GM23338 (cell line): ENCODE measurements around the gene TMEM44. TPM values are rescaled to one million over a fixed set of nuclear protein-coding genes. Genes with fewer than 3 reads are reported as not detected.

Experiments
- ATAC-seq: fragments of 200-7000 bp; cut with Tn5 transposase; 3 replicates; pipeline ENCODE4 v1.9.1; 2020
- DNase-seq: peaks from one replicate; pipeline ENCODE4 v3.0.0-alpha.2; 2015; ENCODE audit warnings: low spot score
- H2AFZ ChIP-seq: fragments of 200-600 bp; sonication (generic); 2 replicates; pipeline ENCODE4 v1.8.0; 2016; ENCODE audit warnings: antibody characterized with exemption, mild to moderate bottlenecking, moderate library complexity
- H3F3A ChIP-seq: fragments of 200-600 bp; sonication (generic); replicated peaks from 2 replicates; pipeline ENCODE4 v1.8.0; 2017; ENCODE audit warnings: antibody characterized with exemption, mixed run types, low read depth
- H3K27ac ChIP-seq: fragments of 200-600 bp; sonication (generic); 2 replicates; pipeline ENCODE4 v1.6.1; 2016; ENCODE audit warnings: low read depth
- H3K27me3 ChIP-seq: fragments of 200-600 bp; sonication (generic); 2 replicates; pipeline ENCODE4 v1.8.0; 2016; ENCODE audit warnings: mild to moderate bottlenecking, mixed run types, moderate library complexity; ENCODE audit not compliant: insufficient read depth
- H3K36me3 ChIP-seq: fragments of 200-600 bp; sonication (generic); 2 replicates; pipeline ENCODE4 v1.8.0; 2016; ENCODE audit warnings: mild to moderate bottlenecking; ENCODE audit not compliant: insufficient read depth
- H3K4me1 ChIP-seq: fragments of 200-600 bp; sonication (generic); 2 replicates; pipeline ENCODE4 v1.8.0; 2016; ENCODE audit warnings: mild to moderate bottlenecking, moderate library complexity; ENCODE audit not compliant: insufficient read depth
- H3K4me2 ChIP-seq: fragments of 200-600 bp; sonication (generic); 2 replicates; pipeline ENCODE4 v1.7.1; 2017; ENCODE audit warnings: mixed run types
- H3K4me3 ChIP-seq: fragments of 200-600 bp; sonication (generic); 2 replicates; pipeline ENCODE4 v1.6.1; 2016; ENCODE audit warnings: mixed run types
- H3K79me2 ChIP-seq: fragments of 200-600 bp; sonication (generic); replicated peaks from 2 replicates; pipeline ENCODE4 v1.8.0; 2017; ENCODE audit warnings: mild to moderate bottlenecking; ENCODE audit not compliant: insufficient read depth
- H3K9me2 ChIP-seq: fragments of 200-600 bp; sonication (generic); 2 replicates; pipeline ENCODE4 v1.8.0; 2017; ENCODE audit not compliant: insufficient read depth
- H4K20me1 ChIP-seq: fragments of 200-600 bp; sonication (generic); replicated peaks from 2 replicates; pipeline ENCODE4 v1.8.0; 2017; ENCODE audit warnings: mild to moderate bottlenecking; ENCODE audit not compliant: insufficient read depth
- H3K27ac Mint-ChIP-seq: 2 replicates; pipeline ENCODE4 v1.8.0; 2020; ENCODE audit warnings: inconsistent platforms, mild to moderate bottlenecking, moderate library complexity, mixed read lengths
- H3K27me3 Mint-ChIP-seq: 3 replicates; pipeline ENCODE4 v1.8.0; 2022; ENCODE audit warnings: low read depth, mild to moderate bottlenecking, moderate library complexity, mixed read lengths, inconsistent platforms; ENCODE audit not compliant: insufficient read depth, poor library complexity
- H3K36me3 Mint-ChIP-seq: 3 replicates; pipeline ENCODE4 v1.8.0; 2021; ENCODE audit warnings: low read depth, mild to moderate bottlenecking, inconsistent platforms, moderate library complexity, mixed read lengths
- H3K4me1 Mint-ChIP-seq: 3 replicates; pipeline ENCODE4 v1.8.0; 2020; ENCODE audit warnings: mild to moderate bottlenecking, inconsistent platforms, mixed read lengths
- H3K4me3 Mint-ChIP-seq: 3 replicates; pipeline ENCODE4 v1.8.0; 2021; ENCODE audit warnings: moderate library complexity, mild to moderate bottlenecking, inconsistent platforms, mixed read lengths
- H3K9me3 Mint-ChIP-seq: 3 replicates; pipeline ENCODE4 v1.8.0; 2020; ENCODE audit warnings: moderate library complexity, mild to moderate bottlenecking, inconsistent platforms, mixed read lengths
- CREB1 ChIP-seq: fragments of 250-450 bp; sonication (Bioruptor Pico); IDR thresholded peaks from 2 replicates; pipeline ENCODE4 v1.5.0; 2020; ENCODE audit warnings: low read depth, mild to moderate bottlenecking, moderate library complexity
- EZH2 ChIP-seq: fragments of 200-600 bp; sonication (generic); IDR thresholded peaks from one replicate; pipeline ENCODE4 v1.8.0; 2017; ENCODE audit warnings: antibody characterized with exemption, mild to moderate bottlenecking, low read depth; ENCODE audit not compliant: unreplicated experiment
- JUNB ChIP-seq: IDR thresholded peaks from one replicate; pipeline ENCODE4 v1.6.1; 2016; ENCODE audit warnings: antibody characterized with exemption; ENCODE audit not compliant: unreplicated experiment
- NANOG ChIP-seq: IDR thresholded peaks from 2 replicates; pipeline ENCODE4 v1.6.1; 2016; ENCODE audit warnings: antibody characterized with exemption, borderline replicate concordance
- POLR2AphosphoS5 ChIP-seq: IDR thresholded peaks from 2 replicates; pipeline ENCODE4 v1.6.1; 2016; ENCODE audit warnings: antibody characterized with exemption, low read depth
- STAT1 ChIP-seq: IDR thresholded peaks from one replicate; pipeline ENCODE4 v1.6.1; 2016; ENCODE audit warnings: antibody characterized with exemption; ENCODE audit not compliant: unreplicated experiment
- ZNF114 ChIP-seq: fragments of 250-450 bp; sonication (Bioruptor Pico); IDR thresholded peaks from 2 replicates; pipeline ENCODE4 v1.5.0; 2020; ENCODE audit warnings: mild to moderate bottlenecking, moderate library complexity
- ZNF331 ChIP-seq: fragments of 250-450 bp; sonication (Bioruptor Pico); IDR thresholded peaks from 2 replicates; pipeline ENCODE4 v1.5.0; 2020; ENCODE audit warnings: low read depth, mild to moderate bottlenecking, moderate library complexity
- polyA plus RNA-seq: library from polyadenylated mRNA; unstranded; fragments of >200 nt; fragmentation: Nextera tagmentation; extraction: Ambion mirVana; gene quantifications from 2 replicates; pipeline ENCODE4 v1.2.1, GENCODE V29; 2016
- total RNA-seq: library from RNA; depleted of rRNA; stranded (reverse); fragments of >200 nt; shearing (Covaris generic); gene quantifications from 2 replicates; pipeline ENCODE4 v1.2.3, GENCODE V29; 2014
- TF ChIP-seq, protein P1 (sequence below), 2 experiments: fragments of 200-600 bp in 1 of 2; sonication (generic) in 1 of 2; conservative IDR thresholded peaks; 2 replicates each; pipeline versions ENCODE4 v1.5.1 to v1.6.1; 2016 to 2017; ENCODE audit warnings: antibody characterized with exemption in 2 of 2, low read depth in 2 of 2, mild to moderate bottlenecking in 2 of 2, moderate library complexity in 1 of 2
- TF ChIP-seq, protein P2 (sequence below): IDR thresholded peaks from 2 replicates; pipeline ENCODE4 v1.6.1; 2016; ENCODE audit warnings: antibody characterized with exemption
- TF ChIP-seq, protein P3 (sequence below): fragments of 250-450 bp; sonication (Bioruptor Pico); IDR thresholded peaks from 2 replicates; pipeline ENCODE4 v1.5.0; 2020; ENCODE audit warnings: mild to moderate bottlenecking, moderate library complexity

Gene TMEM44
- total and polyA plus RNA-seq, 2 experiments from 2014 or later, result 10.0 to 10.5 TPM

DNA sequence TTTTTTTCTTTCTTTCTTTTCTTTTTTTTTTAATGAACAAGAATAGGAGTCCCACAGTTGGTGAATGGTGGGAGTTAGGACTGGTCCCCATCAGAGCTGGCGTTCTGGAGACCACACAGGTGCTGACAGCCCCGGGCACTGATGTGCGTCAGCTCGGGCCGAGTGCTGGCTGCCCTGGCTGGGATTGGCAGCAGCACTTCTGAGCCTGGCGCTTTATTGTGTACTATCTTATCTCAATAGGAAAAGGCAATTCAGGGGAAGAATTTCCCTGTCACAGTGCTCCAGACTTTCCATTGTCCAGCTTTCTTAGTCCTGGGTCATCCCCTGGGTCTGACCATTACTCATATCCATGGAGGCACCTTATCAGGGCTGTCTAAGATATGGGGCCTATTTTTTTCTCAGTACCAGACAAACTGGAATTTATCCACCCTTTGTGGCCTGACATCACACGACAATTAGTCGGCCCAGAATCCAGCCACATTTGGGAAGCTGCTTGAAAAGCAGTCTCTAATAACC lies 54.1 kb downstream of the TMEM44 start (continued):
- TF ChIP-seq, protein P1, sequence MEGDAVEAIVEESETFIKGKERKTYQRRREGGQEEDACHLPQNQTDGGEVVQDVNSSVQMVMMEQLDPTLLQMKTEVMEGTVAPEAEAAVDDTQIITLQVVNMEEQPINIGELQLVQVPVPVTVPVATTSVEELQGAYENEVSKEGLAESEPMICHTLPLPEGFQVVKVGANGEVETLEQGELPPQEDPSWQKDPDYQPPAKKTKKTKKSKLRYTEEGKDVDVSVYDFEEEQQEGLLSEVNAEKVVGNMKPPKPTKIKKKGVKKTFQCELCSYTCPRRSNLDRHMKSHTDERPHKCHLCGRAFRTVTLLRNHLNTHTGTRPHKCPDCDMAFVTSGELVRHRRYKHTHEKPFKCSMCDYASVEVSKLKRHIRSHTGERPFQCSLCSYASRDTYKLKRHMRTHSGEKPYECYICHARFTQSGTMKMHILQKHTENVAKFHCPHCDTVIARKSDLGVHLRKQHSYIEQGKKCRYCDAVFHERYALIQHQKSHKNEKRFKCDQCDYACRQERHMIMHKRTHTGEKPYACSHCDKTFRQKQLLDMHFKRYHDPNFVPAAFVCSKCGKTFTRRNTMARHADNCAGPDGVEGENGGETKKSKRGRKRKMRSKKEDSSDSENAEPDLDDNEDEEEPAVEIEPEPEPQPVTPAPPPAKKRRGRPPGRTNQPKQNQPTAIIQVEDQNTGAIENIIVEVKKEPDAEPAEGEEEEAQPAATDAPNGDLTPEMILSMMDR (conservative IDR thresholded peaks at IDR 0.05; ENCODE audit: low read depth in 2 of 2), result no peak
- TF ChIP-seq JUNB (no peak), NANOG (no peak), ZNF114 (CRISPR knock-in tag) (no peak), ZNF331 (CRISPR knock-in tag) (no peak), POLR2AphosphoS5 (no peak), CREB1 (CRISPR knock-in tag) (no peak)
- TF ChIP-seq, protein P2, sequence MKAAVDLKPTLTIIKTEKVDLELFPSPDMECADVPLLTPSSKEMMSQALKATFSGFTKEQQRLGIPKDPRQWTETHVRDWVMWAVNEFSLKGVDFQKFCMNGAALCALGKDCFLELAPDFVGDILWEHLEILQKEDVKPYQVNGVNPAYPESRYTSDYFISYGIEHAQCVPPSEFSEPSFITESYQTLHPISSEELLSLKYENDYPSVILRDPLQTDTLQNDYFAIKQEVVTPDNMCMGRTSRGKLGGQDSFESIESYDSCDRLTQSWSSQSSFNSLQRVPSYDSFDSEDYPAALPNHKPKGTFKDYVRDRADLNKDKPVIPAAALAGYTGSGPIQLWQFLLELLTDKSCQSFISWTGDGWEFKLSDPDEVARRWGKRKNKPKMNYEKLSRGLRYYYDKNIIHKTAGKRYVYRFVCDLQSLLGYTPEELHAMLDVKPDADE, result no peak

DNA sequence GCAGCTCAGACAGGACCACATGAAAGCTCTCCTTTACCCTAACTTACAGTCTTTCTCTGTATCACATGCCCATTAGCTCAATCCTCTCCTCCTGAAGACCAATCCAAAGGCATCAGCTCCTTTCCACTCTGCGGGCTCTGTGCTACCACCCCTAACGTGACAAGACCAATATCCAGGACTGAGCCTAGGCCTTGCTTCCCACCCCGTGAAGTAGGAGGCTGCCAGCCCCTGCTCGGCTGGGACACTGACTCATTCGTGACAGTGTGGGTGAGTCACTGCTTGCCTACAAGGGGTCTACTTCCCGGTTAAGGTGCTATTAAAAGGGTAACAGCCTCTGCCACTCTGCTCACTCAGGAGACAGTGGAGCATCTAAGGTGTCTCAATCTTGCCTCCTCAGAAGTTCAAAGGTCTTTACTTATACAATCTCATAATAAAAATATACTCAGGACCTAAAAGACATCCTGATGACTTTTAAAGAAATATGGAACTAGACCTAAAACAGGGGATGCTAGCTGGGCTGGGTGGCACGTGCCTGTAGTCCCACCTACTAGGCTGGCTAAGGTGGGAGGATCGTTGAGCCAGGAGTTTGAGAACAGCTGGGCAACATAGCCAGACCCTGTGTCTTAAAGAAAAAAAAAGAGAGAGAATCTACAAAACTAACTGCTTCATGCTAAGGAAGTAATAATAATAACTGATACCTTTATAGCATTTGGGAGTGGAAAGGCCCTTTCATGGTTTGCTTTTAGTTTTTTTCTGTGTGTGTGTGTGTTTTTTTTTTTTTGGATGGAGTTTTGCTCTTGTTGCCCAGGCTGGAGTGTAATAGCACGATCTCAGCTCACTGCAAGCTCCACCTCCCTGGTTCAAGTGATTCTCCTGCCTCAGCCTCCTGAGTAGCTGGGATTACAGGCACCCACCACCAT lies 55.0 kb downstream of the TMEM44 start:
- H3K27ac Mint-ChIP-seq, result no peak overlapping the region
- TF ChIP-seq EZH2, result no peak
- TF ChIP-seq, protein P3, sequence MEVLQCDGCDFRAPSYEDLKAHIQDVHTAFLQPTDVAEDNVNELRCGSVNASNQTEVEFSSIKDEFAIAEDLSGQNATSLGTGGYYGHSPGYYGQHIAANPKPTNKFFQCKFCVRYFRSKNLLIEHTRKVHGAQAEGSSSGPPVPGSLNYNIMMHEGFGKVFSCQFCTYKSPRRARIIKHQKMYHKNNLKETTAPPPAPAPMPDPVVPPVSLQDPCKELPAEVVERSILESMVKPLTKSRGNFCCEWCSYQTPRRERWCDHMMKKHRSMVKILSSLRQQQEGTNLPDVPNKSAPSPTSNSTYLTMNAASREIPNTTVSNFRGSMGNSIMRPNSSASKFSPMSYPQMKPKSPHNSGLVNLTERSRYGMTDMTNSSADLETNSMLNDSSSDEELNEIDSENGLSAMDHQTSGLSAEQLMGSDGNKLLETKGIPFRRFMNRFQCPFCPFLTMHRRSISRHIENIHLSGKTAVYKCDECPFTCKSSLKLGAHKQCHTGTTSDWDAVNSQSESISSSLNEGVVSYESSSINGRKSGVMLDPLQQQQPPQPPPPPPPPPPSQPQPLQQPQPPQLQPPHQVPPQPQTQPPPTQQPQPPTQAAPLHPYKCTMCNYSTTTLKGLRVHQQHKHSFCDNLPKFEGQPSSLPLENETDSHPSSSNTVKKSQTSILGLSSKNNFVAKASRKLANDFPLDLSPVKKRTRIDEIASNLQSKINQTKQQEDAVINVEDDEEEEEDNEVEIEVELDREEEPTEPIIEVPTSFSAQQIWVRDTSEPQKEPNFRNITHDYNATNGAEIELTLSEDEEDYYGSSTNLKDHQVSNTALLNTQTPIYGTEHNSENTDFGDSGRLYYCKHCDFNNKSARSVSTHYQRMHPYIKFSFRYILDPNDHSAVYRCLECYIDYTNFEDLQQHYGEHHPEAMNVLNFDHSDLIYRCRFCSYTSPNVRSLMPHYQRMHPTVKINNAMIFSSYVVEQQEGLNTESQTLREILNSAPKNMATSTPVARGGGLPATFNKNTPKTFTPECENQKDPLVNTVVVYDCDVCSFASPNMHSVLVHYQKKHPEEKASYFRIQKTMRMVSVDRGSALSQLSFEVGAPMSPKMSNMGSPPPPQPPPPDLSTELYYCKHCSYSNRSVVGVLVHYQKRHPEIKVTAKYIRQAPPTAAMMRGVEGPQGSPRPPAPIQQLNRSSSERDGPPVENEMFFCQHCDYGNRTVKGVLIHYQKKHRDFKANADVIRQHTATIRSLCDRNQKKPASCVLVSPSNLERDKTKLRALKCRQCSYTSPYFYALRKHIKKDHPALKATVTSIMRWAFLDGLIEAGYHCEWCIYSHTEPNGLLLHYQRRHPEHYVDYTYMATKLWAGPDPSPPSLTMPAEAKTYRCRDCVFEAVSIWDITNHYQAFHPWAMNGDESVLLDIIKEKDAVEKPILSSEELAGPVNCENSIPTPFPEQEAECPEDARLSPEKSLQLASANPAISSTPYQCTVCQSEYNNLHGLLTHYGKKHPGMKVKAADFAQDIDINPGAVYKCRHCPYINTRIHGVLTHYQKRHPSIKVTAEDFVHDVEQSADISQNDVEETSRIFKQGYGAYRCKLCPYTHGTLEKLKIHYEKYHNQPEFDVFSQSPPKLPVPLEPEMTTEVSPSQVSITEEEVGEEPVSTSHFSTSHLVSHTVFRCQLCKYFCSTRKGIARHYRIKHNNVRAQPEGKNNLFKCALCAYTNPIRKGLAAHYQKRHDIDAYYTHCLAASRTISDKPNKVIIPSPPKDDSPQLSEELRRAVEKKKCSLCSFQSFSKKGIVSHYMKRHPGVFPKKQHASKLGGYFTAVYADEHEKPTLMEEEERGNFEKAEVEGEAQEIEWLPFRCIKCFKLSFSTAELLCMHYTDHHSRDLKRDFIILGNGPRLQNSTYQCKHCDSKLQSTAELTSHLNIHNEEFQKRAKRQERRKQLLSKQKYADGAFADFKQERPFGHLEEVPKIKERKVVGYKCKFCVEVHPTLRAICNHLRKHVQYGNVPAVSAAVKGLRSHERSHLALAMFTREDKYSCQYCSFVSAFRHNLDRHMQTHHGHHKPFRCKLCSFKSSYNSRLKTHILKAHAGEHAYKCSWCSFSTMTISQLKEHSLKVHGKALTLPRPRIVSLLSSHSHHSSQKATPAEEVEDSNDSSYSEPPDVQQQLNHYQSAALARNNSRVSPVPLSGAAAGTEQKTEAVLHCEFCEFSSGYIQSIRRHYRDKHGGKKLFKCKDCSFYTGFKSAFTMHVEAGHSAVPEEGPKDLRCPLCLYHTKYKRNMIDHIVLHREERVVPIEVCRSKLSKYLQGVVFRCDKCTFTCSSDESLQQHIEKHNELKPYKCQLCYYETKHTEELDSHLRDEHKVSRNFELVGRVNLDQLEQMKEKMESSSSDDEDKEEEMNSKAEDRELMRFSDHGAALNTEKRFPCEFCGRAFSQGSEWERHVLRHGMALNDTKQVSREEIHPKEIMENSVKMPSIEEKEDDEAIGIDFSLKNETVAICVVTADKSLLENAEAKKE (CRISPR knock-in tag), result no peak
- TF ChIP-seq CREB1 (CRISPR knock-in tag), result no peak
- TF ChIP-seq STAT1, result no peak

More for the DNA sequence above, 55.0 kb downstream of the TMEM44 start:
- Mint-ChIP-seq H3K9me3 (no peaks in the 10 kb centered on the region), H3K4me3 (no peak overlapping the region), H3K27me3 (peaks cover 5% of the 10 kb centered on the region), H3K4me1 (peaks cover 9% of the 10 kb centered on the region; the same call in 1 of the 3 replicates), H3K36me3 (no peaks in the 10 kb centered on the region)
- Histone ChIP-seq H3K79me2 (no peaks in the 10 kb centered on the region), H3K4me3 (no peak overlapping the region), H3K4me1 (no peaks in the 10 kb centered on the region), H2AFZ (no peak overlapping the region), H3K9me2 (no peaks in the 10 kb centered on the region), H3K4me2 (no peak overlapping the region), H4K20me1 (no peaks in the 10 kb centered on the region), H3K36me3 (no peaks in the 10 kb centered on the region), H3K27me3 (0 out of 2 replicates have a peak, but pooled peaks cover under 1% of the 10 kb centered on the region), H3F3A (no peaks in the 10 kb centered on the region), H3K27ac (no peak overlapping the region)
- ATAC-seq (no peak), DNase-seq (no peak)
